Measurements from ENCODE around the gene SLC25A43.

The SLC25A43 gene

GRCh38 chrX:119502727-119503483, 103.8 kb downstream of the SLC25A43 start:
- TF ChIP-seq CTCF (conservative IDR thresholded peaks at IDR 0.05; ENCODE audit: low read depth, low read length), result no peak
- H3K27ac ChIP-seq, result no peak overlapping the region
- H3K4me1 ChIP-seq (ENCODE audit: low read depth, poor library complexity, severe bottlenecking), result no peaks in the 10 kb centered on the region
- H2AFZ ChIP-seq (ENCODE audit: low read depth), result no peak overlapping the region
- H3K9ac ChIP-seq, result no peak overlapping the region
- H3K36me3 ChIP-seq (ENCODE audit: insufficient read depth), result no peaks in the 10 kb centered on the region
- no peak overlapping the region for H3K4me2 ChIP-seq
- no peak overlapping the region for H3K4me3 ChIP-seq (IDR thresholded peaks at IDR 0.05; ENCODE audit: insufficient read depth, low read depth, low read length)
- H3K79me2 ChIP-seq (ENCODE audit: insufficient read depth, low read depth), result no peaks in the 10 kb centered on the region
- H4K20me1 ChIP-seq (ENCODE audit: insufficient read depth), result no peaks in the 10 kb centered on the region
- no peaks in the 10 kb centered on the region for H3K27me3 ChIP-seq (ENCODE audit: insufficient read depth, low read depth)

- Histone ChIP-seq H3K27ac (no peak overlapping the region), H3K27me3 (ENCODE audit: insufficient read depth, low read depth) (no peaks in the 10 kb centered on the region), H4K20me1 (ENCODE audit: insufficient read depth) (no peaks in the 10 kb centered on the region), H3K4me1 (ENCODE audit: low read depth, poor library complexity, severe bottlenecking) (no peaks in the 10 kb centered on the region), H3K36me3 (ENCODE audit: insufficient read depth) (no peaks in the 10 kb centered on the region), H2AFZ (ENCODE audit: low read depth) (no peak overlapping the region), H3K4me3 (IDR thresholded peaks at IDR 0.05; ENCODE audit: insufficient read depth, low read depth, low read length) (no peak overlapping the region), H3K9ac (no peak overlapping the region), H3K79me2 (ENCODE audit: insufficient read depth, low read depth) (no peaks in the 10 kb centered on the region), H3K4me2 (no peak overlapping the region)
- TF ChIP-seq CTCF (conservative IDR thresholded peaks at IDR 0.05; ENCODE audit: low read depth, low read length), result no peak
Measured at GRCh38 chrX:119503484-119503861, 104.3 kb downstream of the SLC25A43 start.

All from KMS-11 (cell line).